22Rv1 (cell line): ENCODE data around the gene TAT.

Experiments
- H3K27ac ChIP-seq: fragments of 450-650 bp; 2 replicates; pipeline ENCODE4 v1.5.1; 2017
- CTCF ChIP-seq: fragments of 450-650 bp; IDR thresholded peaks from 2 replicates; pipeline ENCODE4 v1.5.1; 2017; ENCODE audit warnings: mild to moderate bottlenecking
- ZFX ChIP-seq: fragments of 450-650 bp; IDR thresholded peaks from 2 replicates; pipeline ENCODE4 v1.6.1; 2017; ENCODE audit warnings: antibody characterized with exemption, borderline replicate concordance

The TAT gene

GRCh38 chr16:71552698-71553503 lies 24.0 kb downstream of the TAT start:
- H3K27ac ChIP-seq: no peak overlapping the region
- TF ChIP-seq CTCF: peak; percentile 32; the same call in 1 of the 2 replicates
- no peak for TF ChIP-seq ZFX

GRCh38 chr16:71547168-71547567 lies 29.7 kb downstream of the TAT start:
- TF ChIP-seq ZFX (no peak), CTCF (no peak)
- H3K27ac ChIP-seq: no peak overlapping the region

GRCh38 chr16:71542377-71542776 lies 34.5 kb downstream of the TAT start:
- TF ChIP-seq CTCF: peak; percentile 87
- no peak for TF ChIP-seq ZFX
- no peak overlapping the region for H3K27ac ChIP-seq

- no peak for TF ChIP-seq ZFX
- peak; percentile 73 for TF ChIP-seq CTCF
- H3K27ac ChIP-seq: no peak overlapping the region
Observed at GRCh38 chr16:71537643-71538042, 39.2 kb downstream of the TAT start.

- no peak overlapping the region for H3K27ac ChIP-seq
- TF ChIP-seq ZFX (no peak), CTCF (no peak)
Observed at GRCh38 chr16:71536752-71537499, 40.0 kb downstream of the TAT start.

- H3K27ac ChIP-seq: no peak overlapping the region
- TF ChIP-seq ZFX: no peak
- no peak for TF ChIP-seq CTCF
Observed at GRCh38 chr16:71532366-71532765, 44.5 kb downstream of the TAT start.

- TF ChIP-seq CTCF (no peak), ZFX (no peak)
- H3K27ac ChIP-seq: no peak overlapping the region
Observed at GRCh38 chr16:71528863-71529262, 48.0 kb downstream of the TAT start.
